ENCODE data around the gene USH2A.

The USH2A gene

DNA sequence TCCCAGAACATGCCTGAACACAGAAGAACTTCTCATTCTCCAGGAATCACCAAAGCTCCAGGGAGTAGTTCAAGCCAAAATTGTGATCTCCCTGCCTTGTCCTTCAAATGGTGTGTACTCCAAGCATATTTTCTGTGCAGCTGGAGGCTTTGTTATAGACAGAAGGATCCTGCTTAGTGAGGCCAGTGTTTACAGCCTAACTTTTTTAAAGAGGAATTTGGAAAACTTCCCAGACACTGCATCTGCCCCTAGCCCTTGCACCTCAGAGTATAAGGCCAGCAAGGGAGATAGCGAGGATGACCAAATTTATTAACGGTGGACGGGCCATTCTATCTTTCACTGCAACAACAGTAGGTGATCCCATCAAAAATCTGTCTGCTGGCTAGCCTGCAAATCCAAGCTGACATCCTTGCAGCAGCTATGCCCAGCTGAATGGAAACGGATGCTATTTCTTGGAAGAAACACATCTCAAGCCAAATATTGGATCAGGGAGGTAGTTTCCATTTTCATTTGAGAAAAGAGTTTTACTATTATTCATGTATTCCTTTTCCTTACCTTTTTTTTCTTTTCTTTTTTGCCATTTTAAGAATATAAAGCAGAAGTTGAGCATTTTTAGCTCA is 249.8 kb downstream of the USH2A start:
- H3K27ac ChIP-seq (ENCODE audit: low read length): no peak overlapping the region
- no peak overlapping the region for H3K4me3 ChIP-seq (ENCODE audit: low read length)
- no peaks in the 10 kb centered on the region for H3K9me3 ChIP-seq (replicated peaks; ENCODE audit: insufficient read depth, low read length)
- no peak for TF ChIP-seq EZH2 (optimal IDR thresholded peaks at IDR 0.05; ENCODE audit: low read depth, low read length)
- no peak for TF ChIP-seq EZH2phosphoT487 (IDR thresholded peaks at IDR 0.05; ENCODE audit: low read length)
- TF ChIP-seq, protein P1, sequence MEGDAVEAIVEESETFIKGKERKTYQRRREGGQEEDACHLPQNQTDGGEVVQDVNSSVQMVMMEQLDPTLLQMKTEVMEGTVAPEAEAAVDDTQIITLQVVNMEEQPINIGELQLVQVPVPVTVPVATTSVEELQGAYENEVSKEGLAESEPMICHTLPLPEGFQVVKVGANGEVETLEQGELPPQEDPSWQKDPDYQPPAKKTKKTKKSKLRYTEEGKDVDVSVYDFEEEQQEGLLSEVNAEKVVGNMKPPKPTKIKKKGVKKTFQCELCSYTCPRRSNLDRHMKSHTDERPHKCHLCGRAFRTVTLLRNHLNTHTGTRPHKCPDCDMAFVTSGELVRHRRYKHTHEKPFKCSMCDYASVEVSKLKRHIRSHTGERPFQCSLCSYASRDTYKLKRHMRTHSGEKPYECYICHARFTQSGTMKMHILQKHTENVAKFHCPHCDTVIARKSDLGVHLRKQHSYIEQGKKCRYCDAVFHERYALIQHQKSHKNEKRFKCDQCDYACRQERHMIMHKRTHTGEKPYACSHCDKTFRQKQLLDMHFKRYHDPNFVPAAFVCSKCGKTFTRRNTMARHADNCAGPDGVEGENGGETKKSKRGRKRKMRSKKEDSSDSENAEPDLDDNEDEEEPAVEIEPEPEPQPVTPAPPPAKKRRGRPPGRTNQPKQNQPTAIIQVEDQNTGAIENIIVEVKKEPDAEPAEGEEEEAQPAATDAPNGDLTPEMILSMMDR (IDR thresholded peaks at IDR 0.05; ENCODE audit: low read length): no peak
- no peaks in the 10 kb centered on the region for H4K20me1 ChIP-seq (ENCODE audit: insufficient read depth, low read length)
- H3K9me2 ChIP-seq (replicated peaks; ENCODE audit: insufficient read depth, low read length): no peaks in the 10 kb centered on the region
- no peaks in the 10 kb centered on the region for H3K27me3 ChIP-seq (replicated peaks; ENCODE audit: insufficient read depth, low read length)
- H3K9ac ChIP-seq (ENCODE audit: low read length): no peak overlapping the region
- no peaks in the 10 kb centered on the region for H3F3A ChIP-seq (ENCODE audit: insufficient read depth, low read length)
- H3K36me3 ChIP-seq (replicated peaks; ENCODE audit: insufficient read depth, low read length): no peaks in the 10 kb centered on the region
- DNase-seq: no peak
- no peaks in the 10 kb centered on the region for H3K4me1 ChIP-seq (ENCODE audit: low read length)
- no peaks in the 10 kb centered on the region for H3K79me2 ChIP-seq (ENCODE audit: low read length)
- no peak overlapping the region for H2AFZ ChIP-seq (ENCODE audit: low read length)
- no peak overlapping the region for H3K4me2 ChIP-seq (ENCODE audit: low read depth, low read length)

DNA sequence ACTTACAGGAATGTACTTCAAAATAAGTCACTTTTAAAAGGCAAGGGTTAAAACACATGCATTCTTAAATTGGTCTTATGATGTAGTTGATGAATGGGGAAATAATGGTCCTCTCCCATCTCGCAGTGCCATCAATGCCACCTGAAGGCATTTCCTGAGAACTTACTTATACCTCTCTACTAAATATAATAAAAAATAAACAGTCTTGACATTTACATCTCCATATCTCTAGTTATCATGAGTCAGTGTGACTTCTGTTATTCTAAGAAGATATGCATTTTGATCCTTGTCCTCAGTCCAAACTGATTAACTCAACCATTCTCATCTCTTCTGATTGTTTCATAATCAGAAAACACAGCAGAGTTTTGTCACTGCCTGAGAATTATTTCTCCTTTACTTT is 253.9 kb downstream of the USH2A start:
- H3K36me3 ChIP-seq (replicated peaks; ENCODE audit: insufficient read depth, low read length): no peaks in the 10 kb centered on the region
- no peaks in the 10 kb centered on the region for H3F3A ChIP-seq (ENCODE audit: insufficient read depth, low read length)
- no peaks in the 10 kb centered on the region for H3K9me2 ChIP-seq (replicated peaks; ENCODE audit: insufficient read depth, low read length)
- no peak for DNase-seq
- H3K27me3 ChIP-seq (replicated peaks; ENCODE audit: insufficient read depth, low read length): no peaks in the 10 kb centered on the region
- no peak for TF ChIP-seq EZH2phosphoT487 (IDR thresholded peaks at IDR 0.05; ENCODE audit: low read length)
- TF ChIP-seq EZH2 (optimal IDR thresholded peaks at IDR 0.05; ENCODE audit: low read depth, low read length): no peak
- TF ChIP-seq, protein P1 (IDR thresholded peaks at IDR 0.05; ENCODE audit: low read length): no peak
- no peak overlapping the region for H2AFZ ChIP-seq (ENCODE audit: low read length)
- no peak overlapping the region for H3K27ac ChIP-seq (ENCODE audit: low read length)
- H4K20me1 ChIP-seq (ENCODE audit: insufficient read depth, low read length): no peaks in the 10 kb centered on the region
- H3K4me2 ChIP-seq (ENCODE audit: low read depth, low read length): no peak overlapping the region
- no peaks in the 10 kb centered on the region for H3K79me2 ChIP-seq (ENCODE audit: low read length)
- no peak overlapping the region for H3K9ac ChIP-seq (ENCODE audit: low read length)
- H3K4me1 ChIP-seq (ENCODE audit: low read length): no peaks in the 10 kb centered on the region
- H3K9me3 ChIP-seq (replicated peaks; ENCODE audit: insufficient read depth, low read length): no peaks in the 10 kb centered on the region
- H3K4me3 ChIP-seq (ENCODE audit: low read length): no peak overlapping the region

DNA sequence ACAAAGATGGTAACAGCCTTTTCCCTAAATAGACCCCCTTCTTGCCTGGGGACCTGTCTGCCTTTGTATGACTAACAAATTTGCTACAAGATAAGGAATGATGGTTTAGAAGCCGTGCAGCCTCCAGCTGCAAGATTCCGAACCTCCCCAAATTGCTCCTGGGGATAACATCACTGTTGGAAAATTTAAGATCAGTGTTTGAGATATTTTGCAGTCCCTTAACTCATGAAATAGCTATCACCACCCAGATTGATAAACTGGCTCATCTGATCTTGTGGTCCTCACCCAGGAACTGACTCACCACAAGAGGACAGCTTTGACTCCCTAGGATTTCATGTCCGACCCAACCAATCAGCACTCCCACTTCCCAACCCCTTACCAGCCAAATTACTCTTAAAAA is 254.7 kb downstream of the USH2A start:
- TF ChIP-seq EZH2 (optimal IDR thresholded peaks at IDR 0.05; ENCODE audit: low read depth, low read length) (no peak), EZH2phosphoT487 (IDR thresholded peaks at IDR 0.05; ENCODE audit: low read length) (no peak)
- TF ChIP-seq, protein P1 (IDR thresholded peaks at IDR 0.05; ENCODE audit: low read length): no peak

More for the DNA sequence above, 254.7 kb downstream of the USH2A start:
- Histone ChIP-seq H3K9me2 (replicated peaks; ENCODE audit: insufficient read depth, low read length) (no peaks in the 10 kb centered on the region), H3K27ac (ENCODE audit: low read length) (no peak overlapping the region), H3K36me3 (replicated peaks; ENCODE audit: insufficient read depth, low read length) (no peaks in the 10 kb centered on the region), H3K4me2 (ENCODE audit: low read depth, low read length) (no peak overlapping the region), H3F3A (ENCODE audit: insufficient read depth, low read length) (no peaks in the 10 kb centered on the region), H3K79me2 (ENCODE audit: low read length) (no peaks in the 10 kb centered on the region), H3K27me3 (replicated peaks; ENCODE audit: insufficient read depth, low read length) (no peaks in the 10 kb centered on the region), H2AFZ (ENCODE audit: low read length) (no peak overlapping the region), H4K20me1 (ENCODE audit: insufficient read depth, low read length) (no peaks in the 10 kb centered on the region), H3K4me3 (ENCODE audit: low read length) (no peak overlapping the region), H3K9ac (ENCODE audit: low read length) (no peak overlapping the region), H3K4me1 (ENCODE audit: low read length) (no peaks in the 10 kb centered on the region), H3K9me3 (replicated peaks; ENCODE audit: insufficient read depth, low read length) (no peaks in the 10 kb centered on the region)
- no peak for DNase-seq
